Measurements from ENCODE around the gene TAOK3. TPM values are rescaled to one million over a fixed set of nuclear protein-coding genes. Genes with fewer than 3 reads are reported as not detected.

The TAOK3 gene
- total RNA-seq, 2 experiments from 2014 or later = 47.4 to 53.4 TPM

DNA sequence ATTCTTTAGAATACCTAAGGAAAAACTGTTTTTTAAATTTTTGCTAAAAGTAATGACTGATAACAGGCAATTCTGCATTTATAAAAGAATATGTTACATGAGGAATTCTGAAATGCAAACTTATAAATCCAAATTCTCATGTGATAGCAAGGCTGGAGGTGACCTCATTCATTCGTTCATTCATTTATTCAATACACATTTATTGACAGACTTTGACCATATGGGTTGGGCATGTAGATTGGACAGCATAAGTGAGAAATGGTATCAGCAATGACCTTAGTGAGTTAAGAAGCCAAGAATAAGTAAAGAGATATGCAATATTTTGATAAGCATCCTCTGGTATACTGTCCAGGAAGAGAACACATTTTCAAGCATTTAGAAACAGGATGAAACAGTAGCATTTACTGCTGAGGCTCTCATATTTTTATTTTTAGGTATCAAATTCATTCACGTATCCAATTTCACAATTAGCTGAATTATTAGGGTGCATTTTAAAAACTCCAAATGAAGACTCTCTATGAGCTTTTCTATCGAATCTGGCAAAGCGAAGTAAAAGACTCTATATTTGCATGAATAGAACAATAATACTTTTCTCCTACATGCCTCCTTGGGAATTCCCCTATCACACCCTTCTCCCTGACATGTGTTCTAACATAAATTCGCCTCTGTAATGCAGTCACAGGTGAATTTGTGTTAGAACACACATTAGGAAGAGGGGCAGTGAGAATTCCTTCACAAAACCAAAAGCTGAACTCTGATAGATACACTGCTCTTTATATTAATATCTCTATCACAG is 186.9 kb downstream of the TAOK3 start:
- ChIA-PET CTCF (interaction anchor here (3.0 kb wide), 1 partner anchor 191 kb away, joined by 24 read pairs; the partner anchor contains the start of gene SUDS3), POLR2A (interaction anchor here (0.6 kb wide), 1 partner anchor 121 kb away, joined by 6 read pairs; no protein-coding TSS in a partner anchor)

DNA sequence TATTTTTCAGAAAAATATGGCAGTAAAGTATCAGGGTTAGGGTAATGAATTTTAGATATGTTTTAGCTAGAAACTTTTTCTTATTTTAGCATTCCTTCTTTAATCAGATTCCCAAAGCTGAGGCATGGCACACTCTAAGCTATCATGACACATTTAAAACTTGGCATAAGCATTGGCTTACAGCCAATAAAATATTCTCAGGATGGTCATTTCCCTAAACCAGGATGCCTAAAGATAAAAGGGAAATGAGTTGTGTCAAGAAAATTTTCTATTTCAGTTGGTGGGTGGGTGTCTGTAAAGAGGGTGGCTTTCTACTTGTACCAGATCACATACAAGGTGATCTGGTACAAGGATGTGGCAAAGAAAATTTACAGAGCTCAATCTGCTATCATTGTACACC is 189.0 kb downstream of the TAOK3 start:
- ChIA-PET CTCF (interaction anchor here (0.6 to 3.9 kb wide), 3 partner anchors 14 to 193 kb away, joined by 3 to 24 read pairs (median 13); partner anchors contain the start of gene SUDS3), POLR2A (interaction anchor here (1.0 kb wide), 1 partner anchor 190 kb away, joined by 4 read pairs; no protein-coding TSS in a partner anchor)

DNA sequence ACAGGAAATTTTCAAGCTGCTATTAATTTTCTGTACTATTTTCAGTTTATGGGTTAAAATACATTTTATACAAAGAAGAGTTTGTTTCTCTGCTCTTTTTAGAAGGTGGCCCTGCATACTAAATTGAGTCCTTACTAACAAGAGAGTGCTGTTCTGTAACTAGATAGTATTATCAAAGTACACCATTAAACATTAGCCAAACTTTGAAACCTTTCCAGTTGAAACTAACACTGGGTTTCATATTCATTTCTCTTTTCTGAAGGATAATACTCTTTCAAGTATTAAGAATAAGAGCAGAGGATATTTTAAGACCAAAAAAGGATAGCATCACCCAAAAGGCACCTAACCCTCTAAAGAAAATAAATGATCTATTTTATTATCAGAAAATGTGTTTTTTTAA is 189.6 kb downstream of the TAOK3 start:
- CTCF ChIA-PET = interaction anchor here (0.5 to 3.9 kb wide), 5 partner anchors 11 to 194 kb away, joined by 3 to 24 read pairs (median 3); partner anchors contain the start of gene SUDS3
- POLR2A ChIA-PET = interaction anchor here (1.0 kb wide), 1 partner anchor 190 kb away, joined by 4 read pairs; no protein-coding TSS in a partner anchor

DNA sequence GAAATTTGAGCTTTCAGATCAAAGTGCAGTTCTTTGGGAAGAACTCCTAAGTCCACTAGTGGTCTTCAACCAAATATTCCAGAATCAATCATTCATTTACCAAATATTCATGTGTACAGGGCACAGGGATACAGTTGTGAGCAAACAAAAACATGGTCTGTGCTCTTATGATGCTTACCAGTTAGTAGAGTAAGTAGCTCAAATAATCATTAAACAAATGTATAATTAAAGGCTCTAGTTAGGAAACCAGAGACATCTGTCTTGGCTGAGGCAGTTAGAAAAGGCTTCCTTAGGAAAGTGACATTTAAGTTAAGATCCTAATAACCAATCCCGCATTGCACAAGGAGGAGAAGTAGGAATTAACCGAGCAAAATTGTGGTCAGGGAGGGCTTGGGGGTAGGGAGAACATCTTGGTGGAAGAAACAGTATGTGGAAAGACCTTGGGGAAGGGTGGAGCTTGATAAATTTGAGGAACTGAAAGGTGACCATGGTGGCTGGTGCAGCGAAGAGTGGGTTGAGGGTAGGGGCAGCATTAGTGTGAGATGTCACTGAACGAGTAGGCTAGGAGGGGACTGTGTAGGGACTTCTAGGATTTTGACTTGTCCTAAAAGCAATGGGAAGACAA is 196.8 kb downstream of the TAOK3 start:
- CTCF ChIA-PET = interaction anchor here (0.6 to 2.6 kb wide), 2 partner anchors 44 to 200 kb away, joined by 3 to 8 read pairs; partner anchors contain the start of gene SUDS3
- POLR2A ChIA-PET = no interaction called here

DNA sequence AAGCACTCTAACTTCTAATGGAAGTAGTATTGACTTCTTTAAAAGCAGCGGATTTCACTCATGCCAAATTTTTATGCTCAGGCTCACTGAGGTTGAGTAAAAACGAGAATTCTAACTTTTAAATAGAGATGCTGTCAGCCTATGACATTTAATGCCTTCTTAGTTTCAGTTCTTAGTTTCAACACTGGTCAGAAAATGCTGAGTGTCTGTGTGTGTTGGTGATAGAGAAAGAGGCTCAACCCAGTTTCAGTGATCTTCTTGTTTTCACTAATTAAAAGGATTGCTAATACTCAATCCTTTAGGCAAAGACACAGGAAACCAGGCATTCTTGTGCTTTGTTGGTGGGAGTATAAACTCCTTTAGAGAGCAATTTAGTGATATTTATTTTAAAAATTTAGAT is 205.8 kb downstream of the TAOK3 start:
- ChIA-PET POLR2A (interaction anchor here (1.1 to 1.2 kb wide), 2 partner anchors 206 to 209 kb away, joined by 3 to 4 read pairs; partner anchors contain the start of genes SUDS3 and TAOK3), CTCF (interaction anchor here (0.6 to 4.1 kb wide), 2 partner anchors 210 to 1896 kb away, joined by 3 to 15 read pairs; partner anchors contain the start of gene SUDS3)

DNA sequence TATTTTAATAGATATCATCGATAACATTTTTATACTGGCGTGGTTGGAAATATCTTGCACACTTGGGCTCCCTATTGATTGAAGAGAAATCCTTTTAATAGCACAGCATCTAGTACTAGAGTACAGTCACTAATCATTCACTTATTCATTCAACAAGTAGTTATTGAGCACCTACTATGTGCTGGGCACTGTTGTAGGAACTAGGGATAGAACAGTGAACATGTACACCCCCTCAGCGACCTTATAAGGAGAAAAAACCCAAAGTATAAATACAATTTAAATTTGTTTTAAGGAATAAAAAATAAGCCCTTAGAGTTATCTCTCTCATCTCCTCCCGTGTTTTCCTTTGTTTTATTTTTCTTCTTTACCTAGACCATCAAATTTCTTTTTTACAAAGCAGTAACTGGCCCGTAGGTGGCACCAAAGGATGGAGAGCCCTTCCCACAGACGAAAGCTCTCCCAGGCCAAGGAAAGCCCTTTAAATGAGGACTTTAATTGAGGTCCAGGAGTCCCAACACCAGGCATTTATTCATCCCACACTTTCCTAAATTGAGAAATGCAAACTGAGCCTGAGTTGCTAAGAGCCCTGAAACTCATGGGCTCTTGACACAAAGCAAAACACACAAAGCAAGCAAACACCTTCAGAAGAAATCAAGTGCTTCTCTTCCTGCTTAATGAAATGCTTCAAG is 207.8 kb downstream of the TAOK3 start:
- POLR2A ChIA-PET = no interaction called here
- CTCF ChIA-PET = interaction anchor here (1.0 to 4.1 kb wide), 2 partner anchors 212 to 293 kb away, joined by 3 to 15 read pairs; partner anchors contain the start of gene SUDS3

DNA sequence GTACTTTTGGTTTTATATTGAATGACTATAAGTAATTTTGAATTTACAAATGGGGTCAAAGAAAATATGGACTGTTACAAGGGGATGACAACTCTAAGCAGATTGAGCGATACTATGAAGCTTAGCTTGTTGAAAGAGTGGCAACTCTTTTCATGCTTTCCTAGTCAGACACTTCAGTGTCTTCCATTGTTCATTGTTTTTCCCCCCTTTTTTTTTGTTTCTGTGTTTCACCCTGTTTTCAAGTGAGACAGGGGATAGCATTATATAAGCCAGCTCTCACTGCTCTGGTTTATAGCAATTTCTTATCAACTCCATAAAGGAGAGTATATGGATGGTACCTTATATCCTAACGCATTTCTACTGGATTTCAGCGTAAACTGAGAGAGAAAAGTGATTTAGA is 212.2 kb downstream of the TAOK3 start:
- CTCF ChIA-PET = interaction anchor here (0.5 kb wide), 1 partner anchor 309 kb away, joined by 3 read pairs; no protein-coding TSS in a partner anchor
- POLR2A ChIA-PET = no interaction called here

DNA sequence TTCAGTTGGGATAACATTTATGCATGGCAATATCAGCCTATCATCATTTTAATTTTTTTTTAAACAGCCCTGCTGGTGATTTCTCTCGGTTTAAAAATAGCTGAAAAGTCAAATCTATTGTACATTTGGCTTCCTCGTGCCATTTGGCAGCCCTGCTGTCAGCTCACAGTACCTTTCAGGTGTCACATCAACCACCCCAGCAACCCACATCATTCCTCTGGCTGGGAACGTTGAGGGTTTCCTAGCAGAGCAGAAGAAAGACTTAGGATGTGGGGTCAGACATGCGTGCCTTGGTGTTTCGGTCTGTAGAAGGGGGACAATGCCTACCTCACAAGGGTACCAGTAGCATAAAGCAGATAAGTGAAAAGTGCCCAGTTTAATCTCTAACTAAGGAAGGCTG is 221.0 kb downstream of the TAOK3 start:
- POLR2A ChIA-PET = no interaction called here
- CTCF ChIA-PET = no interaction called here

DNA sequence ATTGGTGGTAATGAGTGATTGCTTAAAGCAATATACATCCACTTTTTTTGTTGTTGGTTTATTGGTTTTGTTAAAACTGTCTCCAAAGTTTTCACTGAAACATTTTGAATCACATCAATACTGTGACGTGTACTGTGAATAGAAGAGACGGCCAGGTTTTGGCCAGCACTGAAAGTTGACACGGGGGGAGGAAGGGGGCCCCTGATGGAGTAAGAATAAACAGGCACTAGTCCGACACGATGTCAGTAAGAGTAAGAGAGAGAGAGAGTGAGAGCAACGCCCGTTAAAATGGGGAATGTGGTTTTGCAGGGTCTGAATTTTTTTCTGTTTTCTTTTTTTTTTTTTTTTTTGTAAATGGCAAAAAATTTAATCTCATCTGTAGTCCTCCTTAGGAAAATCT is 222.1 kb downstream of the TAOK3 start:
- CTCF ChIA-PET = no interaction called here

DNA sequence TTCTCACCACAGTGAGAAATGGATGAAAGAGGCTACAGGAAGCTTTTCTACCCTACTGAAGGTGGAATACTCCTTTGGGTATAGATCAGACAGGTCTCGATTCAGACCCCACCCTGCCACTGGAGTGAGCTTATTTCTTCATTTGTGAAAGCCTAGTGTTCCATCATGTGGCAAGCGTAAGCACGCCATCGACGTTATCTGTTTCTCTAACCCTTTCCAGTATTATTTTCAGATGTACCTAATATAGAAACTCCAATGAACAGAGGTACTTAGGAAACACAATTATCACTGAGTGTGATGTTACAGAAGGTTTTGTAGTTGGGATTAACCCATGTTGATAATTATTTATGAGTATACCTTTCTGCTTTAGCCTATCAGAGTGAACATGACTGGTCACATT is 224.4 kb downstream of the TAOK3 start:
- POLR2A ChIA-PET = interaction anchor here (0.6 kb wide), 1 partner anchor 46 kb away, joined by 3 read pairs; no protein-coding TSS in a partner anchor
- CTCF ChIA-PET = interaction anchor here (1.4 kb wide), 1 partner anchor 34 kb away, joined by 3 read pairs; no protein-coding TSS in a partner anchor

More for the DNA sequence above, 222.1 kb downstream of the TAOK3 start:
- POLR2A ChIA-PET = no interaction called here

DNA sequence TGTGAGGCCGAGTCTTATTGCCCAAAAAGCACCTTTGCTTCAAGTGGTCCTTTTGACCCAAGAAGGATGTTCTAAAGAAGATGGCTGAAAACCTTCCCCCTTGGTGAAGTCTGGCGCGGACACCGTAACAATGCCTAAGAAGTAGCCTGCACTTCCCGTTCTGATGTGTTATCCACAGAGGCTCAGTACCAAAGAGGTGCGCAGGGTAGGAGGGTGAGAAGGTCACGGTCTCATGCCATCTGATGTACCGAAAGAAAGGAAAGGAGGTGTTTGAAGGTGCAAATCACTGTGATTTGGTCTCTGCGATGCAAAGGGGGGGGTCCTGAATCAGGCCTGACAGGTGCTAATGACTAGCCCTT is 226.9 kb downstream of the TAOK3 start:
- ChIA-PET POLR2A (no interaction called here), CTCF (no interaction called here)

DNA sequence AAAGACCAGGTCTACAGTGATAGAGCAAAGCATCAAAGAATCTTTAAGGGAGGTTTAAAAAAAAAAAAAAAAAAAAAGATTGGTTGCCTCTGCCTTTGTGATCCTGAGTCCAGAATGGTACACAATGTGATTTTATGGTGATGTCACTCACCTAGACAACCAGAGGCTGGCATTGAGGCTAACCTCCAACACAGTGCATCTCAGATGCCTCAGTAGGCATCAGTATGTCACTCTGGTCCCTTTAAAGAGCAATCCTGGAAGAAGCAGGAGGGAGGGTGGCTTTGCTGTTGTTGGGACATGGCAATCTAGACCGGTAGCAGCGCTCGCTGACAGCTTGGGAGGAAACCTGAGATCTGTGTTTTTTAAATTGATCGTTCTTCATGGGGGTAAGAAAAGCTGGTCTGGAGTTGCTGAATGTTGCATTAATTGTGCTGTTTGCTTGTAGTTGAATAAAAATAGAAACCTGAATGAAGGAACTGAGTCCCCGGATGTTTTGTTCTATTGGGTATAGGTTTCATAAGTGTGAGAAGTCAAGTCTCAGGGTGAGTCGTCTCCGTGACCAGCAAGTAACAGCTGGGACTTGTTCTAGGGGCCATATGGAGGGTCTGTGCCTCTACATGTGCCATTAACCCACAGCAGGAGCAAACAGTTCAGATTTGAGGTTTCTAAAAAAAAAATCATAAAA is 227.5 kb downstream of the TAOK3 start:
- ChIA-PET CTCF (interaction anchor here (1.5 kb wide), 1 partner anchor 10 kb away, joined by 3 read pairs; the partner anchor contains the start of gene PEBP1), POLR2A (no interaction called here)

DNA sequence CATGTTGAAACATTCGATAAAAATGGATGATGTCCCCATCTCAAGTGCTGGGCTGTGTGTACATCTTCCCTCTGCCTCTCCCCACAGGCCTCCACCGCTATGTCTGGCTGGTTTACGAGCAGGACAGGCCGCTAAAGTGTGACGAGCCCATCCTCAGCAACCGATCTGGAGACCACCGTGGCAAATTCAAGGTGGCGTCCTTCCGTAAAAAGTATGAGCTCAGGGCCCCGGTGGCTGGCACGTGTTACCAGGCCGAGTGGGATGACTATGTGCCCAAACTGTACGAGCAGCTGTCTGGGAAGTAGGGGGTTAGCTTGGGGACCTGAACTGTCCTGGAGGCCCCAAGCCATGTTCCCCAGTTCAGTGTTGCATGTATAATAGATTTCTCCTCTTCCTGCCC is 228.2 kb downstream of the TAOK3 start:
- POLR2A ChIA-PET = no interaction called here

DNA sequence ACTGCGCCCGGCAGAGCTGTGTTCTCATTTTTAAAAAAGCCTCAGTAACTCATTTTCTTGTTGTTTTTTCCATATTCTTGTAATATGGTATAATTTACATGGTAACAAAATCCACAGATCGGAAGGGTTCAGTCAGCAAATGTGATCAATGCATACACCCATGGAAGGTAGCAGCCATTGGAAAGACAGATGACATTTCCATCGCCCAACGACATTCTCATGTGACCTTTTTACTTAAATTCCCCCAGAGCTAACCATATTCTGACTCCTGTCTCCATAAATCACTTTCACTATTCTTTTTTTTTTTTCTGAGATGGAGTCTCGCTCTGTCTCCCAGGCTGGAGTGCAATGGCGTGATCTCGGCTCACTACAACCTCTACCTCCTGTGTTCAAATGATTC is 231.9 kb downstream of the TAOK3 start:
- CTCF ChIA-PET = interaction anchor here (1.4 kb wide), 1 partner anchor 235 kb away, joined by 3 read pairs; the partner anchor contains the start of gene SUDS3
- POLR2A ChIA-PET = no interaction called here

More for the DNA sequence above, 228.2 kb downstream of the TAOK3 start:
- CTCF ChIA-PET = interaction anchor here (1.5 kb wide), 1 partner anchor 9 kb away, joined by 3 read pairs; the partner anchor contains the start of gene PEBP1

DNA sequence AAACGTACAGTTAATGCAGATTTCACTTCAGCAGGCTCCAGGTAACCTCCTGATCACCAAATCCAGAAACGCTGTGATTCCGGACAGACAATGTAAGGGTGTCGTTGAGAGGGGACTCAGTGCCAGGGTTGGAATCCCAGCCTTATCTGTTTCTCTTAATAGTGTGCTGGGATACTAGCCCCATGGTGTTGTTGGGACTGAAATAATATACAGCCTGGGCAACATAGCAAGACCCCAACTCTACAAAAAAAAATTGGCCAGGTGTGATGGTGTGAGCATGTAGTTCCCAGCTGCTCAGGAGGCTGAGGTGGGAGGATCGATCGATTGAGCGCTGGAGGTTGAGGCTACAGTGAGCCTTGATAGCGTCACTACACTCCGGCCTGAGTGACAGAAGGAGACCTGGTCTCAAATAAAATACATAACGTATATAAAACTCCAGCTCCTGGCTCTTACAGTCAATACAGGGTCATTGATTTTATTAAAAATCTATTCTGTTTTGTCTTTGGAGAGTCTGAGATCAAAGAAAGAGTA is 235.5 kb downstream of the TAOK3 start:
- POLR2A ChIA-PET = interaction anchor here (1.7 kb wide), 1 partner anchor 70 kb away, joined by 9 read pairs; no protein-coding TSS in a partner anchor
- CTCF ChIA-PET = interaction anchor here (0.6 to 1.8 kb wide), 2 partner anchors 18 to 71 kb away, joined by 4 to 6 read pairs; no protein-coding TSS in a partner anchor

DNA sequence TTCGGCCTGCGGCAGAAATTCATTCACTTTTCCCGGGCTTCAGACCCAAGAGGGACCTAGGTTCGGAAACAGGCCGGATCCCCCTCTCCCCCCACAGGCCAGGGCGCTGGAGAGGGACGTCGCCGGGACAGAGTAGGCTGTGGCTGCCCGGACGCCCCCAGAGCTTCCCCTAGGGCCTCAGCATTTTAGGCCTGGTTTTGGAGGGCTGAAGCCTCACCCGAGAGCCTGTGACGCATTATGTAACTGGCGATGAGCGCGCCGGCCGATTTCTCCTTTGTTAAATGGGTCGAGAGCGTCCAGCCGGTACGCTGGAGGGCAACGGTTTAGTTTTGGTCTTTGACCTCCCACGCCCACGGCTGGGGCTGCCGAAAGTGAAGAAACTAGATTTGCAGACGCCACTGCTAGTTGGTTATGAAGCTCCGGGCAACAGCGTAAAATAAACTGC is 236.1 kb downstream of the TAOK3 start:
- CTCF ChIA-PET = interaction anchor here (0.9 to 1.9 kb wide), 6 partner anchors 19 to 261 kb away, joined by 3 to 9 read pairs (median 4); partner anchors contain the start of genes RFC5, SUDS3 and WSB2
- POLR2A ChIA-PET = interaction anchor here (1.0 to 1.7 kb wide), 5 partner anchors 32 to 240 kb away, joined by 3 to 10 read pairs (median 8); partner anchors contain the start of genes RFC5 and SUDS3

DNA sequence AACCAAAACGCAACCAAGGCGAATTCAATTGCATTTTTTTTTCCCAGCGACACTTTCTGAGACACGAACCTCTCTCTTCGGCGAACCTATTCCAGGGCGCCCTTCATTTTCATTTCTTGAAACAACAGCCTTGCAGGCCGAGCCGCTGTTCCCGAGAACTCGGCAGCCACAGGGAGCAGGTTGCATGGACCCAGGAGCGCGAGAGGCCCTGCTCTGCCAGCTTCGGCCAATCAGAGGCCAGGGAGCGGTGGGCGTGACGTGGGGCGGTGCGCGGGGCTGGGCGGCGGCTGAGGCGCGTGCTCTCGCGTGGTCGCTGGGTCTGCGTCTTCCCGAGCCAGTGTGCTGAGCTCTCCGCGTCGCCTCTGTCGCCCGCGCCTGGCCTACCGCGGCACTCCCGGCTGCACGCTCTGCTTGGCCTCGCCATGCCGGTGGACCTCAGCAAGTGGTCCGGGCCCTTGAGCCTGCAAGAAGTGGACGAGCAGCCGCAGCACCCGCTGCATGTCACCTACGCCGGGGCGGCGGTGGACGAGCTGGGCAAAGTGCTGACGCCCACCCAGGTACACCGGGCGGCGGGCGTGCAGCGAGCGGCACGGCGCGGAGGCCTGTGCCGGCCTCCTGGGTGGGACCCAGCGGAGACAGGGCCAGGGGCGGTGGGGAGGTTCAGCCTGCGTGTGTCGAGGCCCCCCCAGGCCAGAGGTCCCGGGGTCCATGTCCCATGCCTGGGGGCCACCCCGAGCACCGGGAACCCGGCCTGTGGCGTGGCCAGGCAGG is 236.7 kb downstream of the TAOK3 start, which contains the start of gene PEBP1:
Gene PEBP1 (plus strand): TSS at position 337 of the 771 bp plus-strand sequence. CDS start 86 bp downstream, at position 423.
- CTCF ChIA-PET = interaction anchor here (0.9 to 1.9 kb wide), 8 partner anchors 9 to 261 kb away, joined by 3 to 9 read pairs (median 3); partner anchors contain the start of genes RFC5, SUDS3 and WSB2
- POLR2A ChIA-PET = interaction anchor here (0.7 to 1.7 kb wide), 10 partner anchors 32 to 261 kb away, joined by 3 to 10 read pairs (median 3); partner anchors contain the start of genes RFC5, SUDS3, VSIG10 and WSB2

Measured in activated CD8-positive, alpha-beta memory T cell treated with anti-CD3 and anti-CD28 coated beads for 36 hours (primary cell).